D341Med (cell line): ENCODE results near the gene KSR2.
"Not testable (repeated sequence)": the region's sequence is repeated elsewhere in the genome, so short reads cannot be mapped to it uniquely, and the experiment has no call there.

Experiments used
- DNase-seq: peaks from one replicate; pipeline ENCODE4 v3.0.0; 2012; ENCODE audit warnings: low spot score

KSR2 gene

DNA sequence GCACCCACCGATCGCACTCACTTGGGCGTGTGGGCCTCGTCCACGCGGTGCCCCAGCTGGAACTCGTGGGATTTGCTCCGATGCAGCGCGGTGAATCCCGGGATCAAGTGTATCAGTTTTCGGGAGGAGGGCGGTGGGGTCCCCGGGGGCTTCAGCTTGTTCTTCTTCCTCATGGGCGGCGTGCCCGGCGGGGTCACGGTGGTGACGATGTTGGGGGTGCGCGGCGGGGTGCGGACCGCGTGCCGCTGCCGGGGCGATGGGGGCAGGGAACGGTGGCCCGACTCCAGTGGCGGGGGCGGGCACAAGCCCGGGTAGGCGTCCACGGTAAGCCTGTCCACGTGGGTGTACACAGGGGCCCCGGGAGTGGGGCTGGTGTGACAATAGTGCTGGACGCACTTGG is 207.8 kb downstream of the KSR2 start:
- no peak for DNase-seq

DNA sequence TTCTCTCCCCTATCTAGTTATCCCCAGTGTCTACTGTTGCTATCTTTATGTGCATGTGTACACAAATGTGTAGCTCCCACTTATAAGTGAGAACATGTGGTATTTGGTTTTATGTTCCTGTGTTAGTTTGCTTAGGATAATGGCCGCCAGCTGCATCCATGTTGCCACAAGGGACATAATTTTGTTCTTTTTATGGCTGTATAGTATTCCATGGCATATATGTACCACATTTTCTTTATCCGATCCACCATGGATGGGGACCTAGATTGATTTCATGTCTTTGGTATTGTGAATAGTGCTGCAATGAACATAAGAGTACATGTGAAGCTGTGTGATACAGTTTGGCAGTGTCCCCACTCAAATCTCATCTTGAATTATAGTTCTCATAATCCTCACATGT is 218.1 kb downstream of the KSR2 start:
- DNase-seq, result no peak

DNA sequence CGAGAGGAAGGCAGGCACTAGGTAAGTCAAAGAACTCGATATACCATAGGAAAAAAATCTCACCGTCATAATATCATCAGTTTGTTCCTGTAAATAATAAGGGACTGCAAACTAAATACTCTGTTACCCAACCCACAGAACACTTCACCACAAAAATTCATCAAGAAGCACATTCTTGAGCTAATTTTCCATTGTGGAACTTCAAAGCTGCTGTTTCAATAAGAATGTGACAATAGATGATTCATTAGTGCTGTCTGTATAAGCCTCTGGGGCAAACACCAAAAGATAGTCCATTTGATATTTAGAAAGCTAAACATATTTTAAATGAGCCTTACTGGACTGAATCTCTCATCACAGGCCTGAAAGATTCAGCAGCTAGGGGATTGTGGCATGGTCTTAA is 219.4 kb downstream of the KSR2 start:
- DNase-seq, result no peak

DNA sequence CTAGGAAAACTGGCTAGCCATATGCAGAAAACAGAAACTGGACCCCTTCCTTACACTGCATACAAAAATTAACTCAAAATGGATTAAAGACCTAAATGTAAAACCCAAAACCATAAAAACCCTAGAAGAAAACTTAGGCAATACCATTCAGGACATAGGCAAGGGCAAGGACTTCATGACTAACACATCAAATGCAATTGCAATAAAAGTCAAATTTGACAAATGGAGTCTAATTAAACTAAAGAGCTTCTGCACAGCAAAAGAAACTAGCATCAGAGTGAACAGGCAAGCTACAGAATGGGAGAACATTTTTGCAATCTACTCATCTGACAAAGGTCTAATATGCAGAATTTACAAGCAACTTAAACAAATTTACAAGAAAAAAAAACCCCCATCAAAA is 222.4 kb downstream of the KSR2 start:
- not testable (repeated sequence) for DNase-seq

DNA sequence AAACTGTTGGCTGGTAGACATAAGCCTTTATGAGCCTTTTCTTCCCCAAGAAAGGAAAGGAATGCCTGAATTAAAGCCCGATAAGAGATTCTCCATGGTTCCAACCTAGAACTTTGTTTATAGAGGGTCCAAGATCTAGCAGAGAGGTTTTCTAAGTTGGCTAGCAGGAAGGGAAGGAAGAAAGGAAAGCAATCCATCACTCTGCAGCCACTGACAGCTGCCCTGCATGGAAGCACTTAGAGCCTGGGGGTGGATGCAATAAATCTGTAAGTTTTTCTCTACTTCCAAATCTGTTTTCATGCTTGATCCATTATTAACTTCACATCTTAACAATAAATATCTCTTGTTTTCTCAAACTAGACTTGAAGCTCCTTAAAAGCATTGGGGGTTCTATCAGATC is 224.4 kb downstream of the KSR2 start:
- no peak for DNase-seq

DNA sequence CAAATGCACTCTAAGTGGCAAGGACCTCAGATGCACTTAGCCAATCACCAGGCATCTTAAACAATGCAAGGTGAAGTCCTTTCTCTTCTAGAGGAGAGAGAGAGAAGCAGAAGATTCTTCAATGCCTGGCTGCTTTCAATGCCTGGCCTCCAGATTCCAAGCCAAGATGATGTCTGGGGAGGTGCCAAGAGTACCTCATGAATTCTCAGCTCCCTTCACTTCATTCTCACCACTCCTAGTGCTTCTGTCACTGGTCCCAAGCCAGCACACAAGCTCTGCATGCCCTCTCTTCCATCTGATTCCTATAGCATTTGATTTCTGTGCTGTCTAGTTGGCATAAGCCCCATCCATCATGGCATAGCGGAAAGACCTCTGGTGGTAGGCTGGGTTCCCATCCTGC is 225.0 kb downstream of the KSR2 start:
- no peak for DNase-seq

DNA sequence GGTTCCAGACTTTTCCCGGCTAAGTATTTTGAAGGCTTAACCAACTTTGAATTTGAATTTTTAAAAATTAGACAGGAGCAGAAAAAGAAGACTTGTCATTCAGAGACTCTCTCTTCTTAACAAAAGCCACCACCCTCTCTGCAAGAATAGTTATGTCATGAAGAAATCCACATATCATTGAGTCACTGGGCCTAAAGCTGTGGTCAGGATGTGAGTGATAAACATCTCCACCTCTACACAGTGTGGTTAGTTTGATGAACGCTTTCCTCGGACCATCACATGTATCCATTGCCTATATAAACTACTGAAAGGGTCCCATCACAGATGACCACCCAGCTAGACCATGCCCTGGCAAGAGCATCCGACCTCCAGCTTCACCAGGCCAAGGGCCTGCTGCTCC is 226.1 kb downstream of the KSR2 start:
- no peak for DNase-seq

DNA sequence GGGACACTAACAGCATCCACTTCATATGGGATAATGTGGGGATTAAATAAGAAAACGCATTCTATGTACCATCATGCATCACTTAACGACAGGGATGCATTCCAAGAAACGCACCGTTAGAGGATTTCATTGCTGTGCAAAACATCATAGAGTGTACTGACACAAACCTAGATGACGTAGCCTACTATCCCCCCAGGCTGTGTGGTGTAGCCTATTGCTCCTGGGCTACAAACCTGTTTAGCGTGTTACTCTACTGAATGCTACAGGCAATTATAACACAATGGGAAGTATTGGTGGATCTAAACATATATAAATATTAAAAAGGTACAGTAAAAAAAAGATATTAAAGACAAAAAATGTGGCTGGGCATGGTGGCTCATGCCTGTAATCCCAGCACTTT is 230.6 kb downstream of the KSR2 start:
- DNase-seq, result no peak

DNA sequence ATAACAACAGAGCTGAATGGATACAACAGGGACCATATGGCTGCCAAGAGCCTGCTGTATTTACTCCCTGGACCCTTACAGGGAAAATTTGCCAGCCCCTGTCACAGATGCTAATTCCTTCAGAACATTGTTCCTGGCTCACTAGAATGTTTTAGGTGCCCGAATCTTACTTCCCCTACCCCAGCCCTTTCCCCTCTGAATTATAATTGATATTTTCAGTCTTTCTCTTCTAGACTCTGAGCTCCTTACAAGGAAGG is 235.3 kb downstream of the KSR2 start:
- DNase-seq, result no peak

DNA sequence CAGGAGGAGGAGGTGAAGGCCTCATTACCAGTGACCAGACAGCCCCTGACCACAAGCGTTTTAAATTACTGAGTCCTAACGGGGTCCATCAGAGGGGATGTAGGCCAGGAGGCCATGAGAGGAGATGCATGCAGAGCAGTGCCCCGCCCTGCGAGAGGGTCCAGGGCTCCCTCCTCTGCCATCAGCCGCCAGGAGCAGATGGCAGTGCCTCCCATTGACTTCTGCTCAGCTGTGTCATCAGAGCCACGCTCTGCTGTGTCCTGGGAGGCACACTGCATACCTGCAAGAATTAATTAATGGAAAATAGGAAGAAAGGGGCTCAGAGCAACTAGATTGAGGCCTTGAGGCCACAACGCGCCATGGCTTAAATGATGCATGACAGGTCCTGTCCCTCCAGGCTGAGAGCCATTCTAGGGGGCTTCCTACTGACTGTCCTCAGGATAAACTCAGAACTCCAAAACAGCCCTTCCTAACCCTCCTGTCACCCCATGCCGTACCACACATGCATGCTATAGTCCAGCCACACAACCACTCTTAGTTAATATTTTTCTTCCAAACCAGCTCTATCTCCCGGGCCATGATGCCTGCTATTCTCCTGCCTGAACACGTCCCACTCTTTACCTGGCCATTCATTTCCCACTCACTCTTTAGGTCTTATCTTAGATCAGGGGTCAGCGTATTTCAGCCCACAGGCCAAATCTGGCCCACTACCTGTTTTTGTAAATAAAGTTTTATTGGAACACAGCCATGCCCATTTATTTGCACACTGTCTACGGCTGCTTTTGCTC is 235.8 kb downstream of the KSR2 start:
- no peak for DNase-seq

DNA sequence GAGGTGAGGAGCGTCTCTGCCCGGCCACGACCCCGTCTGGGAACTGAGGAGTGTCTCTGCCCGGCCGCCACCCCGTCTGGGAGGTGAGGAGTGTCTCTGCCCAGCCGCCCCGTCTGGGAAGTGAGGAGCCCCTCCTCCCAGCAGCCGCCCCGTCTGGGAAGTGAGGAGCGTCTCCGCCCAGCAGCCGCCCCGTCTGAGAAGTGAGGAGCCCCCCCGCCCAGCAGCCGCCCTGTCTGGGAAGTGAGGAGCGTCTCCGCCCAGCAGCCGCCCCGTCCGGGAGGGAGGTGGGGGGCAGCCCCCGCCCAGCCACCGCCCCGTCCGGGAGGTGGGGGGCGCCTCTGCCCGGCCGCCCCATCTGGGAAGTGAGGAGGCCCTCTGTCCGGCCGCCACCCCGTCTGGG is 237.7 kb downstream of the KSR2 start:
- DNase-seq, result not testable (repeated sequence)

DNA sequence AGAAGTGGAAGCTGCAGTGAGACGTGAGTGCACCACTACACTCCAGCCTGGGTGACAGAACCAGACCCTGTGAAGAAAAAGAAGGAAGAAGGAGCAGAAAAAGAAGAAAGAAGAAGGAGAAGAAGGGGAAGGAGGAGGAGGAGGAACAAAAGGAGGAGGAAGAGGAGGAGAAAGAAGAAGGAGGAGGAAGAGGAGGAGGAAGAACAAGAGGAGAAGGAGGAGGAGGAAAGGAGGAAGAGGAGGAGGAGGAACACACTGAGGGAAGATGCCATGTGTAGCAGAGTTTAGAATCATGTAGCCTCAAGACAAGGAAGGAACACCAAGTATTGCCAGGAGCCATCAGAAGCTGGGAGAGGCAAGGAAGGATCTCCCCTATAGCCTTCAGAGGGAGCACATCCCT is 241.5 kb downstream of the KSR2 start:
- DNase-seq, result no peak

DNA sequence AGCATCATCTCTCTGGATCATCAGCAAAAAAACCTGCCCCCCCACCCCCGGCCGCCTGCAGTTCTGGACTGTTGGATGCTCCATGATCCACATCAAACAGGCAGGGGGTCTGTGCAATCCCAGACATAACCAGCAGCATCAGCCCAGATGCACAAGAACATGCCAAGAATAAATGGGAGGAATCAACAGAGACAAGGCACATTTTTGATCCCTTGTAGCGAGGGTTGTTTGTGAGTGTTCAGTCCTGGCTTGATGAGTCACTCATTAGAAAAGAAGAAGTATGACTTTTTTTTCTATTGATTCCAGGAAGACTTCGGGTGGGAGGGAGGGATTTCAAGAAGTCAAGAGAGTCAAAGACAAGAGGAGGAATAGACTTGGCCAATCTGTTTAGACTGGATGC is 244.2 kb downstream of the KSR2 start:
- no peak for DNase-seq

DNA sequence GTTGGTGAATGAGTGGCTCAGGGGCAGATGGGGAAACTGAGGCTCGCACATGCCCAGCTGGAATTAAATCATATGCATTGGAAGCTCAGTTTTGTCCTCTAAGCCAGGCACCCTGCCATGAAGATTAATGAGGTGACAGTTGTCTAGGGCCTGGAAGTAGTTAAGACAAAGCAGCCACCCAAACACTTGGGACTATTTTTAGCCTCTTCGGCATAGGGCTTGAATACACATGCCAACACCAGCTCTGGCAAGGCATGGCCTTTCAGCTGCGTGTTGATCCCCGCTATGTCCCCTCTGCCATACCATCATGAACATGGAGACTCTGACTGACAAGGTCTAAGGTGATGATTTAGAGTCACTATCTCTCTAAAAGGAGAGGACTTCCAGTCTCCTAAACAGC is 250.2 kb downstream of the KSR2 start:
- DNase-seq, result no peak

DNA sequence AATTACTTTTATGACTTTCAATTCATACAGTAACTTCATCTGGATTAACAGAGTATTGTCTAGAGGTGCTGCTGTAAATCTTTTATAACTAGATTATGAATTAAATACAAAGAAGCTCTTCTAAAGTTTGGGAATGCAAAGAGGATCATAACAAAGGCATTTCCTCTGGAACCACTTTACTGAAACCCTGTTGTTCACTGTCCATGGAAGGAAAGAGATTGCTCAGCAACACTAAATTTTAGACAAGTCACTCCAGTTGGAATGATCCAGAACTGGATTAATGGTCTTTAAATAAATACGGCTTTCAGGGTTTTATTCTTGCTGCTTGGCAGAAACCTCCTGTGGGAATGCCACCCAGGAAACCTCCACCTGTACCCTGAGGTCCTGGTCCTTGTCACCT is 250.6 kb downstream of the KSR2 start:
- no peak for DNase-seq

DNA sequence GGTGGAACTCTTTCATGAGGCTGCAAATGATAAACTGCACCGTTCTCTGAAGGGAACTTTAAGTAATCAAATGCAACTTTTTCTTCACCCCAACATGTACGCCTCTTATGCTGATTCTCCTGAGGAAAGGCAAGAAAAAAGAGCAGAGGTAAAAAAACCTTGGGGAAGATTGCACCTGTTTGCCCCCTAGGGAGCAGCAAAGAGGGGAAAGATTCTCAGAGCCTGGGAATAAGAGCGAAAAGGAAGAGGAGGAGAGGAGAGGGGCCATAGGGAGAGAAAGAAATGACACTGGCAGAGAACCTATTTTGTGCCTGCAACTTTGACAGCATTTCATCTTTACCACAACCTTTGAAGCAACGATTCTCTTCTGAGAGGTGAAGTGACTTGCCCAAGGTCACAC is 254.6 kb downstream of the KSR2 start:
- no peak for DNase-seq

DNA sequence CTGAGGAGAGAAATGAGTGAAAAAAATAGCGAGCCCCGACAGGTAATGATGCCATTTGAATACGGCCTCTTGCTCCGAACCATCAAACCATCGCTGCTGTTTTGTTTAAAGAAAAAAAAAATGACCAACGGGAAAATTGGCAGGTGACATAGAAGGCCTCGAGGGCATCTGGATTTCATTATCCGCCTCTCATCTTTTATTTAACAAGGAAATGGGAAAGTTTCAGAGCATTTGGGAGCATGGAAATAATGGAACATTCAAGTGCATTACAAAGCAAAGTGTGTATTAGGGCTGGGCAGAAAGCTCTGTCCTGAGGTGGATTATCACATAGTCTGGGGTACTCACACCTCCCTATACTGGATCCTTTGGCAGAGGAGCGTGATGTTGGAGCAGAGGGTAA is 258.7 kb downstream of the KSR2 start:
- no peak for DNase-seq

DNA sequence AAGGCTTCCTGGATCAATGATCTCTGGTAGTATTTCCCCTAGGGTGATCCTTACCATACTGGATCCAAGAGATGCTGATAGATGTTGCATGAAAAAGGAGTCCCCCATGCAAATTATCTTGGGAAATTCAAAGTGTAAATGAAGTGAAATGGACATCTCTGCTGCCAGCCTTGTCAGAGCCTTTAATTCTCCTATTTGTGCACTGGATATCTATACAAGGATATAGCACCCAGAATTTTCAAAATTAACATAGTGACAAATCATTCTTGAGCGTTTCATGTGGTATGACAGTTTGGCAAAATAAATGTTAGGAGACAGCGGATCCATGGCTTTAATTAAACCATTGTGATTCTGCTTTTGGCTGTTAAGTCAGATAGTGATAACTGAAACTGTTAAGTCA is 260.9 kb downstream of the KSR2 start:
- no peak for DNase-seq

DNA sequence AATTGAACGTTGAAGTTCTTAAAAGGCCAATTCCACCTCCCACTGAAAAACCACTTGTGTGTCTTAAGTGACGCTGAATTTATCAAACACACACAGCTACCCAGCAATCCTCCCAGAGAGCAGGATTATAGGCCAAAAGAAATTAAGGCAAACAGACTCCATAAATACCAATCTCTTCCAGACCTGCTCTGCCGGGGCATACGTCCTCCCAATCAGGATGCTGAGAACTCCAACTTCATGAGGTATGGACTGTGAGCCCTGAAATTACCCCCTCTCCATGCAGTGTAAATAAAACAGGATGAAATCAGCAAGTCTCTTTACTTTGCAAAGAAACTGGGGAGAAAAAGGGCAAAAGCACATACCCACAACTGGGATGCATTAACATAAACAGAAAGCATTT is 265.2 kb downstream of the KSR2 start:
- no peak for DNase-seq

DNA sequence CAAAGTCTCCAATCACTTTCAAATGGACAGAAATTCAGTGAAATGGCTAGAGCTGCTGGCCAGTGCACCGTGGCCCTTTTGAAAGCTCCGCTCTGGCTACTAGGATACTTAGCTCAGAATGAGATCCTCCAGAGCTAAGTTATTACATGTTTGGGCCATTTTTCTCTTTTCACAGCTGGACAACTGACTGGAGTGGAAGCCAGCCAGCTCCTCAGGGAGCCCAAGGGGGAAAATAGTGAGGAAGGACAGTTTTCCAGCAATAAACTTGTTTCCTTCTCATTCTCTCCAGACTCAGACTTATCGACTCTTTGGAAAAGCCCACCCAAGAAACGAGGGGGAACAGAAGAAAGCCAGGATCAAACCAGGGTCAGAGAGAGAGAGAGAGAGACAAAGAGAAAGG is 266.0 kb downstream of the KSR2 start:
- DNase-seq, result no peak

DNA sequence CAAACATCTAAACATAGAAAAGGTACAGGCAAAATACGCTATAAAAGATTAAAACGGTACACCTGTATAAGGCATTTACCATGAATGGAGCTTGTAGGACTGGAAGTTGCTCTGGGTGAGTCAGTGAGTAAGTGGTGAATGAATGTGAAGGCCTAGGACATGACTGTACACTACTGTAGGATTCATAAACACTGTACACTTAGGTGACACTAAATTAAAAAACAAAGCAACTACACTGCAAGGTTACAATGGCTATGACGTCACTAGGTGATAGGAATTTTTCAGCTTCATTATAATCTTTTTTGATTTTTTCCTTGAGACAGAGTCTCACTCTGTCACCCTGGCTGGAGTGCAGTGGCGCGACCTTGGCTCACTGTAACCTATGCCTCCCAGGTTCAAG is 269.2 kb downstream of the KSR2 start:
- no peak for DNase-seq

DNA sequence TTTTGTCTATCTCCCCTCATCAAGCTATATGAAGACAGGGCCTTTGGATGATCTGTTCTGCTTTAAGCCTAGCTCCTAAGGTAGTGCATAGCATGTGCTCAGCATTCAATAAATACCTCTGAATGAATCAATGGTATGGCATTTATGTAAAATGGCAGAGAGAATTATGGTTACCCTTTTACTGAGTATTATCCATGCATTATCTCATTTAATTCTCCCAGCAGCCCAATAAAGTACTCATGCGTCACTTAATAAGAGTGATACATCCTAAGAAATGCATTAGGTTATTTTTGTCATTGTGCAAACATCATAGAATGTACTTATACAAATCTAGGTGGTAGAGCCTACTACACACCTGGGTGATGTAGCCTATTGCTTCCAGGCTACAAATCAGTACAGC is 269.7 kb downstream of the KSR2 start:
- DNase-seq, result no peak

DNA sequence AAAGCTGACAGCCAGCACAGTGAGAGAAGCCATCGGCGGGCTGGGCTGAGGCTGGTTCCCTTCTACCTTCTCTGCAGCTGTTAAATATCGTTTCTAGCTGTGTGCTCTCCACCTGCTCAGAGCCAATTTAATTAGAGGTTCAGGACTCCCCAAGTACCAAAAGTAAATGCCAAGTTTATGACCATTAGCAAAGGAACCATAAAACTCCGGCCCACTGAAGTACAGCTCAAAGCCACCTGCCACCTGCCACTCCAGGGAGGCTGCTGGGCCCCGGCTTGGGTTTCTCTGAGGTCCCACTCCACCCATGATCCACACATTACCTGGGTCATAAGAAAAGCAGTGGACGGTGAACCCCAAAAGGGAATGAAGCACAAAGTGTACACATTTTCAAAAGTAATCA is 272.8 kb downstream of the KSR2 start:
- DNase-seq, result no peak

DNA sequence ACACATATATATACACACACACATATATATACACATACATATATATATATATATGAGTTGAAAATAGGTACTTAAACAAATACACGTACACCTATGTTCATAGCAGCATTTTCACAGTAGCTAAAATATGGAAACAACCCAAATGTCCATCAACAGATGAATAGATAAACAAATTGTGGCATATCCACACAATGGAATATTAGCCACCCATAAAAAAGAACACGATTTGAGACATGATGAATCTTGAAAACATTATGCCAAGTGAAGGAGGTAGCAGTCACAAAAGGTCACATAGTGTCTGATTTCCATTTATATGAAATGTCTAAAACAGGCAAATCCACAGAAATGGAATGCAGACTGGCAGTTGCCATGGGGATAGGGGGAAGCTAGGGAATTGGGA is 276.3 kb downstream of the KSR2 start:
- no peak for DNase-seq

DNA sequence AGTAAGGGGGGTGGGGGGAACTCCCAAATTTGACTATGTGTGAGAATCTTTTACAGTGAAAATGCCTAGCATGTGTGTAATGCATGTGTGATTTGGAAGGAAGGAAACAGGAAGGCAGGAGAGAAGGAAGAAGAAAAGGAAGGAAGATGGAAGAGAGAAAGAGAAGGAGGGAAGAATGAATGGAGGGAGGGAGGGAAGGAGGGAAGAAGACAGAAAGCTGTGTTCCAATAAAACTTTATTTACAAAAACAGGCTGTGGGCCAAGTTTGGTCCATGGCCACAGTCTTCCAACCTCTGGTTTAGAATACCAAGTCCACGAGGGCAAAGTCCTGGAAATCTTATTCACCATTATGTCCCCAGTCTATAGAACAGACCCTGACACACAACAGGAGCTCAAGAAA is 278.9 kb downstream of the KSR2 start:
- DNase-seq, result no peak
